NCI-H2227 (cell line): ENCODE results near the gene SIDT2.
"Not testable (repeated sequence)": the region's sequence is repeated elsewhere in the genome, so short reads cannot be mapped to it uniquely, and the experiment has no call there.

Source experiments
- DNase-seq: peaks from one replicate; lab custom pipeline; 2025; ENCODE audit not compliant: unreplicated experiment; lab: John Stamatoyannopoulos, UW

SIDT2 gene

DNA sequence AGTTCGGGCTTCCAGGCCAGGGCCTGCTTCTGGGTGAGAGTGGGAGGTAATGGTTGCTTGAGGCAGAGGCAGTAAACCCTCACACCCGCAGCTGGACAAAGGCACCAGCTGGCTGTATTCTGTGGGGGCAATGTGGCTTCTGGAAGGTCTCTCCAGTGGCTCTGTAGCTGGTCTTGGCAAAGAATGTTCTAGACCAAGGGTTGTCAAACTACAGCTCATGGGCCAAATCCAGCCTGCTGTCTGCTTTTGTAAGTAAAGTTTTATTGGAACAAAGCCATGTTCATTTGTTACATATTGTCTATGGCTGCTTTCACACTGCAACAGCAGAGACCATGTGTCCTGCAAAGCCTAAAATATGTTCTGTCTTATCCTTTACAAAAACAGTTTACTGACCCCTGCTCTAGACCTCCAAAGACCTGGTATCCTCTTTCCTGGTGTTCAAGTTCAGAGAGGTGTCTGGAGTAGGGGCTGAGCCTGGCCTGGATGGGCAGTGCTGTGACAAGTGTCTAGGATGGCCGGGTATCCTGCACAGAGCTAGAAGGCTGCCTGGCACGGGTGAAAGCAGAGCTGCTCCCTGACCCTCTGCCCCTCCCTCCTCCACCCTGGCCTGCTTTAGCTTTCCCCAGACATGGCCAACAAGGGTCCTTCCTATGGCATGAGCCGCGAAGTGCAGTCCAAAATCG, 24.0 kb downstream of the SIDT2 start:
- no peak for DNase-seq

DNA sequence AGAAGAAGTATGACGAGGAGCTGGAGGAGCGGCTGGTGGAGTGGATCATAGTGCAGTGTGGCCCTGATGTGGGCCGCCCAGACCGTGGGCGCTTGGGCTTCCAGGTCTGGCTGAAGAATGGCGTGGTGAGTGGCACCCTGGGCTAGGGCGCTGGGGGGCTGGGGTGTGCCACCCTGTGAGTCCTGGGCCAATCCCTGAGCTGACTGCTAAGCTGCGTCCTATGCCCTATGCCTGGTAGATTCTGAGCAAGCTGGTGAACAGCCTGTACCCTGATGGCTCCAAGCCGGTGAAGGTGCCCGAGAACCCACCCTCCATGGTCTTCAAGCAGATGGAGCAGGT, 24.5 kb downstream of the SIDT2 start:
- no peak for DNase-seq

- no peak for DNase-seq
These were observed 25.9 kb downstream of the SIDT2 start for GRCh38 chr11:117204283-117205080.

GRCh38 chr11:117205211-117205818, 26.8 kb downstream of the SIDT2 start:
- no peak for DNase-seq

DNA sequence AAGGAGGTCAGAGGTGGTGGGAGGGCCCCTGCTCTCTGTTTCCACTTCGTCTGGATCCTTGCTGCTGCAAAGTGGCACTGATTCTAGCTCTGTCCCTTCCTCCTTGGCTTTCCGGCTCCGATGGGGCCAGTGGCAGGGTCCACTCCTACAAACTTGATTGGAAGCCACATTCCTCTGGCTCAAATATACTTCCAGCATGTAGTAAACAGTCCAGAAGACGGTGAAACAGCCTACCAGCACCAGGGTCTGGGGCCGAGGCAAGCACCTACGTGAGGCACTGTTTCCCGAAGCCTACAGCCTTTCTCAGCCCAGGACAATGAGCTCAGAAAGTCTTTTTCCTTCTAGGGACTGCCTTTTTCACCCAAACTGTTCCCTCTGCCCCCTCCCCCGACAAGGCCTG, 27.6 kb downstream of the SIDT2 start:
- not testable (repeated sequence) for DNase-seq

GRCh38 chr11:117206859-117207258, 28.3 kb downstream of the SIDT2 start:
- not testable (repeated sequence) for DNase-seq

- DNase-seq = not testable (repeated sequence)
These were observed 28.9 kb downstream of the SIDT2 start for GRCh38 chr11:117207481-117207880.

DNA sequence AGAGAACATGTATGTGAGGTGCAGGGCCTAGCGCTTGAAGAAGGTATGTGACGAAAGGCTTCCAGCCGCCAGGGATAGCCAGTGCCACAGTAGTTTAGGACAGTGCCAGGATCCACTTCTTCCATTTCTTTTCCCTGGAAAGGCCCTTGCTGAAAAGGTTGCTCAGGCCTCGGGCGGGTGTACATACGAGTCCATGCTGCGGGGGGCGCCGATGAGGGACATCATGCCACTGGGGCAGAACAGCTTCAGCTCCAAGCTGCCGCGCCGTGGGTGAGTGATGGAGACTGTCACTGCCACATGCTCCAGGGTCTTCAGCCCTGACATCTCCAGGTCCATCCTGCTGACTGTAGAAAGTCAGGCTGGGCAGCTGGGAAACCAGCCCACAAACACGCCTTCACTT, 30.2 kb downstream of the SIDT2 start:
- DNase-seq = not testable (repeated sequence)

DNA sequence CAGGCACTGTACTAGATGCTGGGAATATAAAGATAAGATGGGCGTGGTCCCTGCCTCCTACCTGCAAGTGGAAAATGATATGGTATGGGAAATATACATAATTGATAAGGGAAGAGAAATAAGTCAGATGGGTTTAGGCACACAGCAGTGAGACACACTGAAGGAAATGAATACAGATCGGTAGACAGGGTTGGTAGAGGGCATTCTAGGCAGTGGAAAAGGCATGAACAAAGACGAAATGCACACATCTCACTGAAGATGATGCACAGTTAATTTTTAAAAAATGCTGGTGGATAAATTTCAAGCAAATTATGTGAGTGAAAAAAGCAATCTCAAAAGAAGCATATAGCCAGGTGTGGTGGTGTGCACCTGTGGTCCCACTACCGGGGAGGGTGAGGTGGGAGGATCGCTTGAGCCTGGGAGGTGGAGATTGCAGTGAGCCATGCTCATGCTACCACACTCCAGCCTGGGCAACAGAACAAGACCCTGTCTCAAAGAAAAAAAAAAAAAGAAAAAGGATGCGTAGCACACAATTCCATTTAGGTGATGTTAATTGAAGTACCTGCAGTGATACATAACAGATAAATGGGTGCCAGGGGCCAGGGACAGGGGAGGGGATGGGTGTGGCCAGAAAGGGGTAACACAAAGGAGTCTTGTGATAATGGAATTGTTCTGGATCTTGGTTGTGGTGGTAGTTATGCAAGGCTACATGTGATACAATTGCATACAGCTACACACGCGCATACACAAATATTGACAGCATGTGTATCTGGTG, 31.0 kb downstream of the SIDT2 start:
- not testable (repeated sequence) for DNase-seq

DNA sequence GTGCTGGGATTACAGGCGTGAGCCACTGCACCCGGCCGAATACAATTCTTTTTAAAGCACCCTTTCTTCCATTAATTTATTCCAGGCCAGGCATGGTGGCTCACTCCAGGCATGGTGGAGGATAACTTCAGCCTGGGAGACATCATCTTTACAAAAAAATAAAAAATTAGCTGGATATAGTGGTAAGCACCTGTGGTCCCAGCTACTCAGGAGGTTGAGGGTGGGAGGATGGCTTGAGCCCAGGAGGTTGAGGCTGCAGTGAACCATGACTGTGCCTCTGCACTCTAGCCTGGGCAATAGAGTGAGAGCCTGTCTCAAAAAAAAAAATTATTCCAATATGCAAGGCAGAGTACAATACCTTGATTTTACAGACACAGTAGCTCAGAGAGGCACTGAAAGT, 32.1 kb downstream of the SIDT2 start:
- DNase-seq = no peak

- DNase-seq = no peak
These were observed 34.3 kb downstream of the SIDT2 start for GRCh38 chr11:117212697-117213355.

DNA sequence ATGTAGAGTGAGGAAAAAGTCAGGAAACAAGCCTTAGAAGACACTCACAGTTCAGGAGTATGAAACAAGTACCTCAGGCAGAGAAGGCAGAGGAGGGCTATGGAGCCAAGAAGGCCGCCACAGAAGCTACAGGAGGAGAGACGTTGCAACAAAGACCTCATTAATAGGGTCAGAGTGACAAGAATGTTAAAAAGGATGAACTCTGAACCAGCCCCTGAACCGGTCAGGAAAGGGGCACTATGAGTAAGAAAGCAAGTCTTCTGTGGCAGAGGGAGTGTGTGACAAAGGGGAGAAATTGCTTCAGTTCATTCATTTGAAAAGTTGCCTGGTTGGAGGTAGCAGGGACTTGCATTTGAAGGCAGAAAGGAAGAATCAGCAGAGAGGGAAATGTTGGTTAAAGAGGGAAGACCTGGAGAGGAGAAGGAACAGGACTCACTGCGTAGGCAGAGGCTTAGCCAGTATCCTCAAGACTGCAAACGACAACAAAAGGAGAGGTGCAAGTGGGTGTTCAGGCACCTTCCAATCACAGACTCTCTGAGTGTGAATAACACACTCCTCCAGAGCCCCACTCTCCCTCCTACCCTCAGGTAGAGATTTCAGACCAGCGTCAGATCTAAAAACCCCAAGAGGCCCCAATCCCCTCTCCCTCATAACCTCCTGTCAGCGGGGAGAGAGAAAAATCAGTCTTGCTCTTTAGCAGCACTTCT, 36.0 kb downstream of the SIDT2 start:
- no peak for DNase-seq

- no peak for DNase-seq
These were observed 38.9 kb downstream of the SIDT2 start for GRCh38 chr11:117217141-117218084.

- DNase-seq = no peak
These were observed 39.8 kb downstream of the SIDT2 start for GRCh38 chr11:117218133-117218915.

GRCh38 chr11:117219001-117219400, 40.5 kb downstream of the SIDT2 start:
- no peak for DNase-seq

GRCh38 chr11:117219455-117219854, 40.9 kb downstream of the SIDT2 start:
- DNase-seq = no peak

GRCh38 chr11:117219995-117220394, 41.5 kb downstream of the SIDT2 start:
- no peak for DNase-seq

- DNase-seq = no peak
These were observed 42.0 kb downstream of the SIDT2 start for GRCh38 chr11:117220568-117220967.
